Transverse colon (tissue), 4 donors: Measurements from ENCODE around the gene PASK. TPM values are rescaled to one million over a fixed set of nuclear protein-coding genes. Genes with fewer than 3 reads are reported as not detected.

ENCODE experiments used
- DNase-seq: peaks from one replicate; pipeline ENCODE4 v3.0.0-alpha.2; 2019
- H3K27ac ChIP-seq, 4 donors: fragments of 200-600 bp; sonication (generic); 2 replicates each; pipeline ENCODE4 v1.5.1; 2016 to 2018; ENCODE audit warnings: inconsistent platforms in 4 of 4
- H3K27me3 ChIP-seq: fragments of 200-600 bp; sonication (generic); 2 replicates; pipeline ENCODE4 v1.5.1; 2017; ENCODE audit warnings: inconsistent platforms
- H3K36me3 ChIP-seq, 4 donors: fragments of 200-600 bp; sonication (generic); 2 replicates each; pipeline ENCODE4 v1.5.1; 2017 to 2019; ENCODE audit warnings: inconsistent platforms in 4 of 4
- H3K4me1 ChIP-seq, 4 donors: fragments of 200-600 bp; sonication (generic); 2 replicates each; pipeline ENCODE4 v1.5.1; 2017 to 2020; ENCODE audit warnings: inconsistent platforms in 4 of 4
- H3K4me3 ChIP-seq, 4 donors: fragments of 200-600 bp; sonication (generic); 1 replicate in 1 of 4; 2 replicates in 3 of 4; pipeline versions ENCODE4 v1.5.1 to v1.6.1; 2017 to 2019; ENCODE audit warnings: inconsistent platforms in 4 of 4
- H3K9me3 ChIP-seq, 2 donors: fragments of 200-600 bp; sonication (generic); 2 replicates each; pipeline ENCODE4 v1.5.1; 2017 to 2019; ENCODE audit warnings: inconsistent platforms in 2 of 2
- CTCF ChIP-seq, 5 experiments: fragments of 200-600 bp in 3 of 5; fragments of 450-650 bp in 2 of 5; sonication (generic) in 3 of 5; IDR thresholded peaks; 1 replicate in 2 of 5; 2 replicates in 3 of 5; pipeline ENCODE4 v1.5.1; 2016 to 2017; ENCODE audit warnings: antibody characterized with exemption in 5 of 5, inconsistent platforms in 3 of 5, mild to moderate bottlenecking in 2 of 5, moderate library complexity in 1 of 5
- EP300 ChIP-seq: sonication (generic); formaldehyde crosslinking; IDR thresholded peaks from one replicate; pipeline ENCODE4 v1.6.1; 2017; ENCODE audit warnings: antibody characterized with exemption, low read depth
- POLR2A ChIP-seq: fragments of 450-650 bp; IDR thresholded peaks from one replicate; pipeline ENCODE4 v1.6.1; 2016; ENCODE audit warnings: antibody characterized with exemption, mild to moderate bottlenecking, moderate library complexity
- POLR2AphosphoS5 ChIP-seq, 3 donors: sonication (generic); formaldehyde crosslinking; IDR thresholded peaks; one replicate each; pipeline ENCODE4 v1.6.1; 2016; ENCODE audit warnings: antibody characterized with exemption in 3 of 3
- WGBS, 2 donors: methylation state at CpG; one replicate each; pipeline ENCODE4 v1.1.5; 2018; ENCODE audit warnings: low coverage in 1 of 2; 5-methylcytosine and 5-hydroxymethylcytosine counted together
- in situ Hi-C, 4 donors: fragments of 200-750 bp; cut with MboI; loops; one replicate each; pipeline versions ENCODE4 v1.15.0 to v1.15.1; 2017; ENCODE audit warnings: low sequenced_read_pairs in 3 of 4, low pct_ligation_motif_present in 1 of 4, low pct_unique_long_range_greater_than_20kb in 1 of 4
- intact Hi-C: fragments of 100-400 bp; cut with DNase I; formaldehyde crosslinking; loops from one replicate; pipeline ENCODE4 v1.15.1; 2023; ENCODE audit warnings: low total_unique reads
- total RNA-seq, 4 donors: library from RNA; depleted of rRNA; stranded (reverse); fragments of >200 nt; gene quantifications; one replicate each; pipeline ENCODE4 v1.1.0, GENCODE V29; 2016

PASK gene
- total RNA-seq, 4 donors from 2014 or later = 7.0 to 35.2 (median 19.1) TPM

GRCh38 chr2:241187918-241188234 lies 38.6 kb upstream of the PASK start:
- DNase-seq = no peak
- Histone ChIP-seq H3K4me3 (peak overlapping the region in 2 of 4 donors; percentile 14 to 29), H3K27ac (peak overlapping the region; percentile 21 to 78 (median 24)), H3K27me3 (no peaks in the 10 kb centered on the region), H3K4me1 (peaks cover 0 to 3% (median 0%) of the 10 kb centered on the region in 4 donors), H3K9me3 (no peaks in the 10 kb centered on the region), H3K36me3 (peaks cover 0 to 6% (median 0%) of the 10 kb centered on the region in 4 donors)
- 49 to 61% methylated on average over 2 to 4 of the region's 4 CpGs for WGBS, 2 donors
- intact Hi-C loops (no loop called here), in situ Hi-C loops (no loop called here)
- no peak for TF ChIP-seq POLR2AphosphoS5 (IDR thresholded peaks at IDR 0.05)
- TF ChIP-seq EP300 = no peak
- TF ChIP-seq POLR2A = no peak
- TF ChIP-seq CTCF (IDR thresholded peaks at IDR 0.05) = no peak

- in situ Hi-C loops = no loop called here
- peak overlapping the region in 1 of 4 donors; percentile 29 for H3K4me3 ChIP-seq
- no peak for DNase-seq
- TF ChIP-seq EP300 = no peak
- no peak for TF ChIP-seq CTCF (IDR thresholded peaks at IDR 0.05)
- TF ChIP-seq POLR2A = no peak
- no peak for TF ChIP-seq POLR2AphosphoS5 (IDR thresholded peaks at IDR 0.05)
- peak overlapping the region in 1 of 4 donors; percentile 9 for H3K27ac ChIP-seq
- peaks cover 0 to 6% (median 0%) of the 10 kb centered on the region in 4 donors for H3K36me3 ChIP-seq
- WGBS, 2 donors = 71% methylated on average over 13 of the region's 14 CpGs; no CpG with 5 or more reads in 1 of the 2 donors
- H3K4me1 ChIP-seq = peaks cover 0 to 3% (median 0%) of the 10 kb centered on the region in 4 donors
- intact Hi-C loops = no loop called here
- H3K9me3 ChIP-seq = no peaks in the 10 kb centered on the region
- H3K27me3 ChIP-seq = no peaks in the 10 kb centered on the region
These were observed 38.0 kb upstream of the PASK start for GRCh38 chr2:241187101-241187917.

- no peak for DNase-seq
- TF ChIP-seq CTCF (IDR thresholded peaks at IDR 0.05) = no peak
- TF ChIP-seq POLR2A = no peak
- TF ChIP-seq POLR2AphosphoS5 (IDR thresholded peaks at IDR 0.05) = no peak
- TF ChIP-seq EP300 = no peak
- no peaks in the 10 kb centered on the region for H3K9me3 ChIP-seq
- intact Hi-C loops (no loop called here), in situ Hi-C loops (no loop called here)
- no peak overlapping the region for H3K4me3 ChIP-seq
- H3K4me1 ChIP-seq = peaks cover 0 to 3% (median 0%) of the 10 kb centered on the region in 4 donors
- H3K27me3 ChIP-seq = no peaks in the 10 kb centered on the region
- no peak overlapping the region for H3K27ac ChIP-seq
- peaks cover 0 to 6% (median 0%) of the 10 kb centered on the region in 4 donors for H3K36me3 ChIP-seq
- 79 to 100% methylated on average over 2 to 11 of the region's 11 CpGs for WGBS, 2 donors
These were observed 36.7 kb upstream of the PASK start for GRCh38 chr2:241185961-241186360.

GRCh38 chr2:241184901-241185300 lies 35.6 kb upstream of the PASK start:
- no peaks in the 10 kb centered on the region for H3K27me3 ChIP-seq
- H3K27ac ChIP-seq = no peak overlapping the region
- WGBS, 2 donors = 69 to 74% methylated on average over 5 to 9 of the region's 9 CpGs
- no peak for DNase-seq
- no peak overlapping the region for H3K4me3 ChIP-seq
- H3K36me3 ChIP-seq = peaks cover 0 to 6% (median 0%) of the 10 kb centered on the region in 4 donors
- TF ChIP-seq POLR2AphosphoS5 (IDR thresholded peaks at IDR 0.05) (no peak), POLR2A (no peak), CTCF (IDR thresholded peaks at IDR 0.05) (no peak), EP300 (no peak)
- in situ Hi-C loops (no loop called here), intact Hi-C loops (no loop called here)
- H3K9me3 ChIP-seq = no peaks in the 10 kb centered on the region
- H3K4me1 ChIP-seq = peaks cover 0 to 3% (median 0%) of the 10 kb centered on the region in 4 donors
